ENCODE results near the gene COQ9.

COQ9 gene

GRCh38 chr16:57473176-57473840, 26.0 kb downstream of the COQ9 start:
- DNase-seq = no peak

GRCh38 chr16:57473906-57474305, 26.6 kb downstream of the COQ9 start:
- no peak for DNase-seq

- no peak for DNase-seq
Measured at GRCh38 chr16:57474671-57475661, 27.7 kb downstream of the COQ9 start.

- peak; percentile 53 for DNase-seq
Measured at GRCh38 chr16:57475711-57476339, 28.5 kb downstream of the COQ9 start.

- DNase-seq = no peak
Measured at GRCh38 chr16:57476546-57477410, 29.5 kb downstream of the COQ9 start.

- DNase-seq = no peak
Measured at GRCh38 chr16:57477531-57478202, 30.4 kb downstream of the COQ9 start.

- no peak for DNase-seq
Measured at GRCh38 chr16:57478396-57479204, 31.3 kb downstream of the COQ9 start.

GRCh38 chr16:57479205-57479975, 32.1 kb downstream of the COQ9 start:
- no peak for DNase-seq

GRCh38 chr16:57479976-57480753, 32.9 kb downstream of the COQ9 start:
- no peak for DNase-seq

GRCh38 chr16:57480754-57481230, 33.5 kb downstream of the COQ9 start:
- no peak for DNase-seq

- DNase-seq = no peak
Measured at GRCh38 chr16:57481421-57481820, 34.1 kb downstream of the COQ9 start.

- no peak for DNase-seq
Measured at GRCh38 chr16:57482845-57483545, 35.7 kb downstream of the COQ9 start.

GRCh38 chr16:57483725-57484514, 36.6 kb downstream of the COQ9 start:
- DNase-seq = no peak

GRCh38 chr16:57484515-57485005, 37.3 kb downstream of the COQ9 start:
- no peak for DNase-seq

GRCh38 chr16:57485091-57485915, 38.0 kb downstream of the COQ9 start:
- no peak for DNase-seq
